HG03439 (cell line): ENCODE measurements around the gene PPP4R3B.

Source experiments
- ATAC-seq: cut with Tn5 transposase; IDR thresholded peaks from one replicate; pipeline ENCODE4 v1.9.1; 2021; ENCODE audit warnings: mild to moderate bottlenecking, moderate library complexity; ENCODE audit not compliant: unreplicated experiment

PPP4R3B gene

GRCh38 chr2:55617175-55618024, at the start of gene PPP4R3B:
PPP4R3B (minus strand) TSS chr2:55617622; CDS start chr2:55617285, 337 bp downstream.
- peak; percentile 88 for ATAC-seq

- no peak for ATAC-seq
Measured at GRCh38 chr2:55653255-55653654, 35.8 kb upstream of the PPP4R3B start.

- ATAC-seq, result no peak
Measured at GRCh38 chr2:55649211-55649610, 31.8 kb upstream of the PPP4R3B start.

- no peak for ATAC-seq
Measured at GRCh38 chr2:55636831-55637230, 19.4 kb upstream of the PPP4R3B start.

GRCh38 chr2:55628931-55629330, 11.5 kb upstream of the PPP4R3B start:
- no peak for ATAC-seq

GRCh38 chr2:55627915-55628314, 10.5 kb upstream of the PPP4R3B start:
- no peak for ATAC-seq

- ATAC-seq, result no peak
Measured at GRCh38 chr2:55621802-55622201, 4.4 kb upstream of the PPP4R3B start.

- no peak for ATAC-seq
Measured at GRCh38 chr2:55620123-55620779, 2.8 kb upstream of the PPP4R3B start.

- peak; percentile 37 for ATAC-seq
Measured at GRCh38 chr2:55618275-55619055, 1.0 kb upstream of the PPP4R3B start.

- ATAC-seq, result no peak
Measured at GRCh38 chr2:55618025-55618274, 528 bp upstream of the PPP4R3B start.

- peak; percentile 3 for ATAC-seq
Measured at GRCh38 chr2:55616551-55617174, 759 bp downstream of the PPP4R3B start.

GRCh38 chr2:55611997-55612396, 5.4 kb downstream of the PPP4R3B start:
- no peak for ATAC-seq

- no peak for ATAC-seq
Measured at GRCh38 chr2:55610954-55611743, 6.3 kb downstream of the PPP4R3B start.

GRCh38 chr2:55609938-55610578, 7.4 kb downstream of the PPP4R3B start:
- no peak for ATAC-seq

- ATAC-seq, result no peak
Measured at GRCh38 chr2:55609193-55609794, 8.1 kb downstream of the PPP4R3B start.

- no peak for ATAC-seq
Measured at GRCh38 chr2:55607717-55608116, 9.7 kb downstream of the PPP4R3B start.

GRCh38 chr2:55604027-55604565, 13.3 kb downstream of the PPP4R3B start:
- ATAC-seq, result no peak

GRCh38 chr2:55601849-55602248, 15.6 kb downstream of the PPP4R3B start:
- ATAC-seq, result no peak

- no peak for ATAC-seq
Measured at GRCh38 chr2:55598056-55598795, 19.2 kb downstream of the PPP4R3B start.
